Smooth muscle cell (in vitro differentiated cells): Measurements from ENCODE around the gene CEBPG. TPM values are rescaled to one million over a fixed set of nuclear protein-coding genes. Genes with fewer than 3 reads are reported as not detected.

ENCODE experiments used
- DNase-seq: peaks from one replicate; lab custom pipeline; 2025; ENCODE audit not compliant: unreplicated experiment; lab: John Stamatoyannopoulos, UW
- H2AFZ ChIP-seq: fragments of 200-600 bp; sonication (generic); 2 replicates; pipeline ENCODE4 v1.6.0; 2016; ENCODE audit warnings: antibody characterized with exemption, low read depth, mild to moderate bottlenecking
- H3F3A ChIP-seq: fragments of 200-600 bp; sonication (generic); 2 replicates; pipeline ENCODE4 v1.6.0; 2017; ENCODE audit warnings: antibody characterized with exemption, low read depth
- H3K27ac ChIP-seq: fragments of 200-600 bp; sonication (generic); 2 replicates; pipeline ENCODE4 v1.5.1; 2016; ENCODE audit warnings: low read depth, mild to moderate bottlenecking
- H3K27me3 ChIP-seq: fragments of 200-600 bp; sonication (generic); 2 replicates; pipeline ENCODE4 v1.6.1; 2016; ENCODE audit warnings: low read depth, mild to moderate bottlenecking
- H3K36me3 ChIP-seq: fragments of 200-600 bp; sonication (generic); 2 replicates; pipeline ENCODE4 v1.5.1; 2016; ENCODE audit warnings: low read depth
- H3K4me1 ChIP-seq: fragments of 200-600 bp; sonication (generic); 2 replicates; pipeline ENCODE4 v1.5.1; 2016; ENCODE audit warnings: low read depth
- H3K4me2 ChIP-seq: fragments of 200-600 bp; sonication (generic); 2 replicates; pipeline ENCODE4 v1.6.0; 2016; ENCODE audit warnings: mild to moderate bottlenecking
- H3K4me3 ChIP-seq: fragments of 200-600 bp; sonication (generic); 2 replicates; pipeline ENCODE4 v1.5.1; 2016; ENCODE audit warnings: mild to moderate bottlenecking
- H3K79me2 ChIP-seq: fragments of 200-600 bp; sonication (generic); 2 replicates; pipeline ENCODE4 v1.6.0; 2016; ENCODE audit warnings: low read depth, mild to moderate bottlenecking
- H3K9ac ChIP-seq: fragments of 200-600 bp; sonication (generic); 2 replicates; pipeline ENCODE4 v1.6.0; 2016; ENCODE audit warnings: low read depth
- H3K9me3 ChIP-seq: fragments of 200-600 bp; sonication (generic); replicated peaks from 2 replicates; pipeline ENCODE4 v1.5.1; 2016; ENCODE audit warnings: low read depth
- H4K20me1 ChIP-seq: fragments of 200-600 bp; sonication (generic); 2 replicates; pipeline ENCODE4 v1.6.0; 2016; ENCODE audit warnings: low read depth
- WGBS: methylation state at CpG from one replicate; pipeline ENCODE4 v1.1.7; 2016; ENCODE audit warnings: low lambda C conversion rate; 5-methylcytosine and 5-hydroxymethylcytosine counted together
- polyA plus RNA-seq: library from polyadenylated mRNA; unstranded; fragments of >200 nt; fragmentation: Nextera tagmentation; extraction: Ambion mirVana; gene quantifications from 2 replicates; pipeline ENCODE4 v1.2.1, GENCODE V29; 2016
- total RNA-seq: library from RNA; depleted of rRNA; stranded (reverse); fragments of >200 nt; gene quantifications from 2 replicates; pipeline ENCODE4 v1.2.3, GENCODE V29; 2014
- TF ChIP-seq, protein P1 (sequence below): fragments of 200-600 bp; sonication (generic); IDR thresholded peaks from 2 replicates; pipeline ENCODE4 v1.5.1; 2017; ENCODE audit warnings: borderline replicate concordance, mild to moderate bottlenecking, antibody characterized with exemption; ENCODE audit not compliant: insufficient read depth, poor library complexity, severe bottlenecking

The CEBPG gene
- total and polyA plus RNA-seq, 2 experiments from 2014 or later, result 15.3 to 27.8 TPM

DNA sequence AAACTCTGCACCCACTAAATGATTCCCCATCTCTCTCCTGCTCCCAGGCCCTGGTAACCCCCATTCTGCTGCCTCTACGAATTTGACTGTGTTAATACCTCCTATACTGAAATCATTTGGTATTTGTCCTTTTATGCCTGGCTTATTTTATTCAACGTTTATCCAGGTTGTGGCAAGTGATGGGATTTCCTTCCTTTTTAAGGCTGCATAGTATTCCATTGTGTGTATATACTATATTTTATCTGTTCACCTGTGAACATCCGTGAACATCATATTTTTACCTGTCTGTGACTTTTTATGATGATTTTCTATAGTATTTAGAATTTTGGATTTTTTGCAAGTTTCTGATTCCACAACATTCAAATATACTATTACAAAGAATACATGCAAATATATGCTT is 13.9 kb upstream of the CEBPG start:
- H3K4me3 ChIP-seq, result no peak overlapping the region
- H3K9me3 ChIP-seq, result no peaks in the 10 kb centered on the region
- H3K4me2 ChIP-seq, result no peak overlapping the region
- no peak overlapping the region for H2AFZ ChIP-seq
- H3K9ac ChIP-seq, result no peak overlapping the region
- no peaks in the 10 kb centered on the region for H3K79me2 ChIP-seq
- no peaks in the 10 kb centered on the region for H3K36me3 ChIP-seq
- no peaks in the 10 kb centered on the region for H3F3A ChIP-seq
- DNase-seq, result no peak
- H3K27me3 ChIP-seq, result peaks cover 8% of the 10 kb centered on the region
- H4K20me1 ChIP-seq, result no peaks in the 10 kb centered on the region
- H3K4me1 ChIP-seq, result no peaks in the 10 kb centered on the region
- TF ChIP-seq, protein P1, sequence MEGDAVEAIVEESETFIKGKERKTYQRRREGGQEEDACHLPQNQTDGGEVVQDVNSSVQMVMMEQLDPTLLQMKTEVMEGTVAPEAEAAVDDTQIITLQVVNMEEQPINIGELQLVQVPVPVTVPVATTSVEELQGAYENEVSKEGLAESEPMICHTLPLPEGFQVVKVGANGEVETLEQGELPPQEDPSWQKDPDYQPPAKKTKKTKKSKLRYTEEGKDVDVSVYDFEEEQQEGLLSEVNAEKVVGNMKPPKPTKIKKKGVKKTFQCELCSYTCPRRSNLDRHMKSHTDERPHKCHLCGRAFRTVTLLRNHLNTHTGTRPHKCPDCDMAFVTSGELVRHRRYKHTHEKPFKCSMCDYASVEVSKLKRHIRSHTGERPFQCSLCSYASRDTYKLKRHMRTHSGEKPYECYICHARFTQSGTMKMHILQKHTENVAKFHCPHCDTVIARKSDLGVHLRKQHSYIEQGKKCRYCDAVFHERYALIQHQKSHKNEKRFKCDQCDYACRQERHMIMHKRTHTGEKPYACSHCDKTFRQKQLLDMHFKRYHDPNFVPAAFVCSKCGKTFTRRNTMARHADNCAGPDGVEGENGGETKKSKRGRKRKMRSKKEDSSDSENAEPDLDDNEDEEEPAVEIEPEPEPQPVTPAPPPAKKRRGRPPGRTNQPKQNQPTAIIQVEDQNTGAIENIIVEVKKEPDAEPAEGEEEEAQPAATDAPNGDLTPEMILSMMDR, result no peak
- WGBS, result 83% methylated on average over 3 of the region's 3 CpGs
- no peak overlapping the region for H3K27ac ChIP-seq

DNA sequence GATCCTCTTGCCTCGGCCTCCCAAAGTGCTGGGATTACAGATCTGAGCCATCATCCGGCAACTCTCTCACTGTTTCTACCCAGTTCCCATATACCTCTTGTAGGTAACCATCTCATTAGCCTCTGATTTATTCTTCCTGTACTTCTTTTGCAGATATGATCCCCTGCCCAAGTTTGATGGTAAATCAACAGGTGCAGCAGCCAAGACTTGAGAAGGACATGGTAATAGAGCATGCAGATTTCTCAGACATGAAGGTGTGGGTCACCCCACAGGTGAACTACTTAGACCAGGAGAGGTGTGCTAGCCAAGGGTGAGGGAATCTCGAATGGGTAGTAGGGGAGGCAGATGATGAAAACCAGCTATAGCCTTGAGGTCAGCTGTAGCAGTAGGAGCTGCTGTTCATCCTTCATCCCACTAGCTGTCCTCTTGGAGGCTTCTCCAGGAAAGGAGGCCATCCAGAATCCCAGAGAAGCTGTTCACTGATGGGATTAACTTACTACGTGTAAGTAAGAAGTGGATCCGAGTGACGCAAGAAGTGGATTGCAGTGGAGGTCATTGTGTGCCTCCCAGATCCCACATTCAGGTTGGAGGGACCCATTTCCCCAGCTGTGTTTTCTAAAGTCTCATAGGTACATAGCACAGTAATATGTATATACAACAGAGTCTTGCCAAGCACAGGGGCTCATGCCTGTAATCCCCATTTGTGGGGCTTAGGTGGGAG is 10.8 kb upstream of the CEBPG start:
- Histone ChIP-seq H3F3A (no peaks in the 10 kb centered on the region), H2AFZ (no peak overlapping the region), H3K4me3 (no peak overlapping the region), H3K4me1 (no peaks in the 10 kb centered on the region), H3K79me2 (no peaks in the 10 kb centered on the region), H4K20me1 (no peaks in the 10 kb centered on the region), H3K27ac (no peak overlapping the region), H3K4me2 (no peak overlapping the region), H3K9me3 (no peaks in the 10 kb centered on the region), H3K27me3 (peaks cover 21% of the 10 kb centered on the region), H3K36me3 (no peaks in the 10 kb centered on the region), H3K9ac (no peak overlapping the region)
- no peak for DNase-seq
- 87% methylated on average over 6 of the region's 6 CpGs for WGBS
- TF ChIP-seq, protein P1, result no peak

DNA sequence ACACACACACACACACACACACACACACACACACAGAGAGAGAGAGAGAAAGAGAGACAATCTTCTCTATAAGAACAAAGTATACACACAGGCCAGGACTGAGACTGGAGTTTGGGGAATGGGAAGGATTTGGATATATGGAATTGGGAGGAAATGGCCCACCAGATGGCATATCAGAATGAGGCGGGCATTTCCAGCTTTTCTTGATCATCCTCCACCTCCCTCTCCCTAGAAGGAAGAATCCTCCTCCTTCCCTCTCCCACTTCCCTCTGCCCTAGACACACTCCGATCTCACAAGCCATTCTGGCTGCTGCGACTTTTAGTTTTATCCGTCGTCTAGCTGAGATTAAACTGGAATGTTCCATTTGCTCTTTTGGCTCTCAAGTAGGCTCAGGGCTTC is 10.0 kb upstream of the CEBPG start:
- H3K79me2 ChIP-seq, result no peaks in the 10 kb centered on the region
- H3F3A ChIP-seq, result no peaks in the 10 kb centered on the region
- no peak overlapping the region for H3K4me2 ChIP-seq
- no peaks in the 10 kb centered on the region for H3K4me1 ChIP-seq
- 88% methylated on average over 5 of the region's 5 CpGs for WGBS
- TF ChIP-seq, protein P1, result no peak
- no peak overlapping the region for H3K4me3 ChIP-seq
- no peak overlapping the region for H3K27ac ChIP-seq
- H3K36me3 ChIP-seq, result no peaks in the 10 kb centered on the region
- no peaks in the 10 kb centered on the region for H4K20me1 ChIP-seq
- no peak overlapping the region for H3K9ac ChIP-seq
- H3K9me3 ChIP-seq, result no peaks in the 10 kb centered on the region
- H2AFZ ChIP-seq, result no peak overlapping the region
- DNase-seq, result no peak
- peaks cover 21% of the 10 kb centered on the region for H3K27me3 ChIP-seq

DNA sequence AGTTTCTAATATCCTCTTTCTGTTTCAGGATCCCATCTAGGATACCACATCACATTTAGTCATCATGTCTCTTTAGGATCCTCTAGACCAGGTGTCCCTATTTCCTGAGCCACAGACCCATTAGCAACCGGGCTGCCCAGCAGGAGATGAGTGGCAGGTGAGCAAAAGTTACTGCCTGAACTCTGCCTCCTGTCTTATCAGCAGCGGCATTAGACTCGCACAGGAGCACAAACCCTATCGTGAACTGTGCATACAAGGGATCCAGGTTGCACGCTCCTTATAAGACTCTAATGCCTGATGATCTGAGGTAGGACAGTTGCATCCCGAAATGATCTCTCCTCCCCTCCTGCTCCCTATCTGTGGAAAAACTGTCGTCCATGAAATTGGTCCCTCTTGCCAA is 7.8 kb upstream of the CEBPG start:
- Histone ChIP-seq H3K4me3 (no peak overlapping the region), H3F3A (no peaks in the 10 kb centered on the region), H3K27me3 (peaks cover 21% of the 10 kb centered on the region), H3K9me3 (no peaks in the 10 kb centered on the region), H3K79me2 (no peaks in the 10 kb centered on the region), H3K27ac (no peak overlapping the region), H3K4me2 (no peak overlapping the region), H2AFZ (no peak overlapping the region), H4K20me1 (no peaks in the 10 kb centered on the region), H3K36me3 (no peaks in the 10 kb centered on the region), H3K4me1 (no peaks in the 10 kb centered on the region), H3K9ac (no peak overlapping the region)
- WGBS, result 86% methylated on average over 7 of the region's 7 CpGs
- no peak for DNase-seq
- TF ChIP-seq, protein P1, result no peak
